RWPE2 (cell line): ENCODE data around the gene GPR55.

Experiments
- ATAC-seq: fragments of 200-7000 bp; cut with Tn5 transposase; 3 replicates; pipeline ENCODE4 v1.9.1; 2021; ENCODE audit warnings: low read depth
- DNase-seq: peaks from one replicate; pipeline ENCODE4 v3.0.0-alpha.2; 2020; ENCODE audit warnings: low spot score
- H3K27ac ChIP-seq: fragments of 450-650 bp; 2 replicates; pipeline ENCODE4 v1.5.1; 2017; ENCODE audit warnings: mild to moderate bottlenecking; ENCODE audit not compliant: poor library complexity, severe bottlenecking
- H3K27me3 ChIP-seq: fragments of 250-450 bp; sonication (Bioruptor Pico); 2 replicates; pipeline ENCODE4 v1.5.1; 2021; ENCODE audit warnings: mild to moderate bottlenecking, moderate library complexity; ENCODE audit not compliant: insufficient read depth, poor library complexity, severe bottlenecking
- H3K36me3 ChIP-seq: fragments of 250-450 bp; sonication (Bioruptor Pico); 2 replicates; pipeline ENCODE4 v1.5.1; 2020; ENCODE audit warnings: low read depth, mild to moderate bottlenecking, moderate library complexity
- H3K4me1 ChIP-seq: fragments of 250-450 bp; sonication (Bioruptor Pico); 2 replicates; pipeline ENCODE4 v1.5.1; 2021; ENCODE audit warnings: mild to moderate bottlenecking, moderate library complexity; ENCODE audit not compliant: insufficient read depth, poor library complexity, severe bottlenecking
- H3K4me3 ChIP-seq: fragments of 250-450 bp; sonication (Bioruptor Pico); 2 replicates; pipeline ENCODE4 v1.5.1; 2021; ENCODE audit warnings: mild to moderate bottlenecking, moderate library complexity; ENCODE audit not compliant: severe bottlenecking
- H3K9me3 ChIP-seq: fragments of 250-450 bp; sonication (Bioruptor Pico); 2 replicates; pipeline ENCODE4 v1.5.1; 2021; ENCODE audit warnings: mild to moderate bottlenecking, moderate library complexity; ENCODE audit not compliant: severe bottlenecking
- TF ChIP-seq, protein P1 (sequence below): fragments of 450-650 bp; IDR thresholded peaks from one replicate; pipeline ENCODE4 v1.5.1; 2017; ENCODE audit warnings: mild to moderate bottlenecking, moderate library complexity; ENCODE audit not compliant: poor library complexity, severe bottlenecking

GPR55 gene

DNA sequence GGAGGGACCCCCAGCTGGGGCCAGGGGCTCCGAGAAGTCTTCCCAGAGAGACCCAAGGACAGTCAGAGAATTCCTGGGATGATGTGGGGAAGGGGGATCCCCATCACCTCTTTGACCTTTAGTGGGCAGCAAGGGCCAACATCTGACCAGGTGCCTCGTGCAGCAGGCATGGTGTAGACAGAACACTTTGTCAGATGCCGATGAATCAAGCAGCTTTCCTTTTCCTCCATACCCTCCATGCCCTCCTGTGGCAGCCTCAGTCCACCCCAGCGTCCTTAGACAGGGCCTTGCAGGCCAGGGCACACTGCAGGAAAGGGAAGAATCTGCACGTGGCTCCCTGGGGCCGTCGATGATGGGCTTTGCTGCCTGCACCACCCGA is 26.3 kb downstream of the GPR55 start:
- no peaks in the 10 kb centered on the region for H3K27me3 ChIP-seq
- no peak for ATAC-seq

DNA sequence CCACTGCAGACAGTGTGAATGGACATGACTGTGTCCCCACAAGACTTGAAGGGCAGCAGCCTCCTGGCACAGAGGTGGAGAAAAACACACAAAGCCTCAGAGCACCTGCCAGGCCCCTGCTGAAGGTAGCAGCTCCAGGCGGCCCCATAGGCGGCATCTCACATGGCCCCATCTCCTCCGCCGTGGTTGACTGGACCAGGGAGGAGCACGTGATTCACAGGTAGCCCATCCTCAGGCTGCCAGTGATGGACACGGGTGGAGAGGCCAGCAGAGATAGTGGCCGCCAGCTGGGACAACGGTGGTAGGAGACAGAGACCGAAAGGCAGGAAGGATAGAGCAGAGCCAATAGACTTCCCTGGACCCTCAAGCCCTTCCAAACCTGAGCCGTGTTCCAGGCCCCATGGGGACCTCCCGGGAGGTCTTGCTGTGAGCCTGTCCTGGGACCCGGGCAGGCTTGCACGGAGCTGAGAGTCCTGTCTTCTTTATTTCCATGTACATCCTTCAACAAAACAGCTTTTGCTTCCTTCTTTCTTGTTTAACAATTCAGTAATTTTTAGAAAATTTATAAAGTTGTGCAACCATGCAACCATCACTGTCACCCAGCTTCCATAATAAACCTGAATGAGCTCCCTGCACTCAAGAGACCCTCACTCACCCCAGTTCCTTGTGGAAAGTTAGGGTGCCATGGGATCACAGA is 26.9 kb downstream of the GPR55 start:
- ATAC-seq: no peak
- H3K36me3 ChIP-seq: no peaks in the 10 kb centered on the region
- H3K4me1 ChIP-seq: no peaks in the 10 kb centered on the region
- H3K27ac ChIP-seq: no peak overlapping the region
- no peak for DNase-seq
- TF ChIP-seq, protein P1, sequence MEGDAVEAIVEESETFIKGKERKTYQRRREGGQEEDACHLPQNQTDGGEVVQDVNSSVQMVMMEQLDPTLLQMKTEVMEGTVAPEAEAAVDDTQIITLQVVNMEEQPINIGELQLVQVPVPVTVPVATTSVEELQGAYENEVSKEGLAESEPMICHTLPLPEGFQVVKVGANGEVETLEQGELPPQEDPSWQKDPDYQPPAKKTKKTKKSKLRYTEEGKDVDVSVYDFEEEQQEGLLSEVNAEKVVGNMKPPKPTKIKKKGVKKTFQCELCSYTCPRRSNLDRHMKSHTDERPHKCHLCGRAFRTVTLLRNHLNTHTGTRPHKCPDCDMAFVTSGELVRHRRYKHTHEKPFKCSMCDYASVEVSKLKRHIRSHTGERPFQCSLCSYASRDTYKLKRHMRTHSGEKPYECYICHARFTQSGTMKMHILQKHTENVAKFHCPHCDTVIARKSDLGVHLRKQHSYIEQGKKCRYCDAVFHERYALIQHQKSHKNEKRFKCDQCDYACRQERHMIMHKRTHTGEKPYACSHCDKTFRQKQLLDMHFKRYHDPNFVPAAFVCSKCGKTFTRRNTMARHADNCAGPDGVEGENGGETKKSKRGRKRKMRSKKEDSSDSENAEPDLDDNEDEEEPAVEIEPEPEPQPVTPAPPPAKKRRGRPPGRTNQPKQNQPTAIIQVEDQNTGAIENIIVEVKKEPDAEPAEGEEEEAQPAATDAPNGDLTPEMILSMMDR: no peak
- no peaks in the 10 kb centered on the region for H3K27me3 ChIP-seq
- no peaks in the 10 kb centered on the region for H3K9me3 ChIP-seq
- no peak overlapping the region for H3K4me3 ChIP-seq

More for the DNA sequence above, 26.3 kb downstream of the GPR55 start:
- no peak overlapping the region for H3K4me3 ChIP-seq
- no peak overlapping the region for H3K27ac ChIP-seq
- no peak for DNase-seq
- no peaks in the 10 kb centered on the region for H3K9me3 ChIP-seq
- H3K4me1 ChIP-seq: no peaks in the 10 kb centered on the region
- TF ChIP-seq, protein P1: no peak
- H3K36me3 ChIP-seq: no peaks in the 10 kb centered on the region

DNA sequence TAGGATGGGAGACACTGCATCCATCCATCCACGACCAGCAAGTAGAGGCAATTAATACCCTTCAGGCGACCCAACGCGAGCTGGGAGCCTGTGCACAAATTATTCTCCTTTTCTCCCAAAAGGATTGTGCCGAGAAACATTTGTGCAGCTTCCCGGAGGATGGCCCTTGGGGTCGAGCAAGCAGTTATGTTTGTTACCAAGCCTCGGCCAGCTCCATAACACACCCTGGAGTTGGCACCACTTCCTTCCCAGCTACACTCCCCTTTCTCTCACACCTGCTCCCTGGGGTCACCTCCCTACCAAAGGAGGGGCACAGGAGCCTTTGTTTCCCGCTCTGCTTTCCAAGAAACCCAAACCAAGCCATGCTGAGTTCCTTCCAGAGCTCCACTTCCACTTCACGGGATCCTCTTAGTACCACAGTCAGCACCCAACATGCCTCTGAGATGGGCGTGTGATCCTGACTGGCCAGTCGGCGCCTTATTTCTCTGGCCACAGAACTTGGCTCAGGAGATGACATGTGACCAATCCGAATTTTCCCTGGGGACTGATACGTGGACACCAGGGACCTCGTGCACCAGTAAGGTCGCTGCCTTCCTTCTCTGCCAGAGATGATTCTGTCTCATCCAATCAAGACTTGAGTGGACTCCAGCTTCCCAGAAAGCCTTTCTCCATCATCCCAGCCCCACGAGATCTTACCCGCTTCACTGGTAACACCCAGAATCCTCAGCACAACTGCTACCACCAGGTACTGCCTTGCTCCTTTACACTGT is 28.5 kb downstream of the GPR55 start:
- no peak overlapping the region for H3K4me3 ChIP-seq
- TF ChIP-seq, protein P1: no peak
- H3K4me1 ChIP-seq: no peaks in the 10 kb centered on the region
- DNase-seq: no peak
- no peaks in the 10 kb centered on the region for H3K36me3 ChIP-seq
- H3K9me3 ChIP-seq: no peaks in the 10 kb centered on the region
- H3K27me3 ChIP-seq: no peaks in the 10 kb centered on the region
- no peak overlapping the region for H3K27ac ChIP-seq
- ATAC-seq: no peak

DNA sequence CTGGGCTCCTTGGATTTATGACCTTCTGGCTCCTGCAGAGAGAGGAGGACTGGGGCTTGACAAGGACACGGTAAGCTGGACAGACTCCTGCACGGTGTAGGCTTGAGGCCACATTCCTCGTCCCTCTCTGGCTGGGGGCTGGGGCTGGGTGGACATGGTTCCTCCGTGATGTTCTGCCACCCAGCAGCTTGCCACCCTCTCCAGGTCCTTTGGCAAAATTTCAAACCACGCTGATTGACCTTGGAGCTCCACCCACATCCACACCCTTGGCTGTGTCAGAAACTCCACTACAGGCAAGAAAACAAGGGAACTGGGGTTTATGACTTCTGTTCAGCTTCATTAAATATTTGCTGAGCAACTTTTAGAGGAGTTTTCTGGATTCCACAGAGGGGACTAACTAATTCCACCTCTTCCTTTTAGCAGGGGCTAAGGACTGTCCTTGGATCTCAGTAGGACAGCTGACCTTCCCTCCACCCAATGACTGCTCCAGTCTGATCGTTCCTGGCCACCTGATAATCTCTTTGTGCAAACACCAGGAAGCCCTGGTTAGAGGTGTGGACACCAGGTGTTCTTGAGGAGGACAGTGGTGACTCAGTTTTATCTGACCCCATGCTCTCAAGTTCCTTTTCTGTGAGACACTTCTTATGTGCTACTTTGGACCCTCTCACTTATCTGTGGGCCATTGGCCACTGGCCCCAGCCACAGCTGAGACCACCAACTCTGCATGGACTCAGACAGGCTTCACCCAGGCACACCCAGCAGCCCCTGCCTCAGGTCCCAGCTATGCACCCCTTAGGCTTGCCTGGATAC is 29.3 kb downstream of the GPR55 start:
- Histone ChIP-seq H3K36me3 (no peaks in the 10 kb centered on the region), H3K27me3 (no peaks in the 10 kb centered on the region), H3K27ac (no peak overlapping the region), H3K4me3 (no peak overlapping the region), H3K4me1 (no peaks in the 10 kb centered on the region), H3K9me3 (no peaks in the 10 kb centered on the region)
- TF ChIP-seq, protein P1: no peak
- DNase-seq: no peak
- no peak for ATAC-seq
